Neural progenitor cell (in vitro differentiated cells): ENCODE measurements around the gene MBLAC2. TPM values are rescaled to one million over a fixed set of nuclear protein-coding genes. Genes with fewer than 3 reads are reported as not detected.

Experiments
- DNase-seq: peaks from one replicate; pipeline ENCODE4 v3.0.0-alpha.2; 2016; ENCODE audit warnings: low spot score
- H2AFZ ChIP-seq: fragments of 200-600 bp; sonication (generic); replicated peaks from 2 replicates; pipeline ENCODE4 v1.6.1; 2016; ENCODE audit warnings: antibody characterized with exemption
- H3F3A ChIP-seq: fragments of 200-600 bp; sonication (generic); 2 replicates; pipeline ENCODE4 v1.6.1; 2016; ENCODE audit warnings: antibody characterized with exemption, low read depth
- H3K27ac ChIP-seq: fragments of 200-600 bp; sonication (generic); 2 replicates; pipeline ENCODE4 v1.5.1; 2016; ENCODE audit warnings: mild to moderate bottlenecking
- H3K27me3 ChIP-seq: fragments of 200-600 bp; sonication (generic); 2 replicates; pipeline ENCODE4 v1.6.1; 2016; ENCODE audit warnings: mild to moderate bottlenecking, moderate library complexity
- H3K36me3 ChIP-seq: fragments of 200-600 bp; sonication (generic); 2 replicates; pipeline ENCODE4 v1.5.1; 2016
- H3K4me1 ChIP-seq: fragments of 200-600 bp; sonication (generic); 2 replicates; pipeline ENCODE4 v1.6.1; 2016; ENCODE audit warnings: mixed run types
- H3K4me2 ChIP-seq: fragments of 200-600 bp; sonication (generic); 2 replicates; pipeline ENCODE4 v1.6.1; 2016
- H3K4me3 ChIP-seq: fragments of 200-600 bp; sonication (generic); 2 replicates; pipeline ENCODE4 v1.5.1; 2016
- H3K79me2 ChIP-seq: fragments of 200-600 bp; sonication (generic); 2 replicates; pipeline ENCODE4 v1.6.1; 2016; ENCODE audit warnings: low read depth
- H3K9ac ChIP-seq: fragments of 200-600 bp; sonication (generic); 2 replicates; pipeline ENCODE4 v1.6.1; 2016
- H3K9me3 ChIP-seq: fragments of 200-600 bp; sonication (generic); 2 replicates; pipeline ENCODE4 v1.5.1; 2016; ENCODE audit warnings: low read depth
- H4K20me1 ChIP-seq: fragments of 200-600 bp; sonication (generic); 2 replicates; pipeline ENCODE4 v1.6.1; 2016; ENCODE audit warnings: low read depth
- H3K27ac Mint-ChIP-seq: 3 replicates; pipeline ENCODE4 v1.8.0; 2021; ENCODE audit warnings: mixed read lengths
- H3K27me3 Mint-ChIP-seq: 2 replicates; pipeline ENCODE4 v1.8.0; 2022; ENCODE audit warnings: low read depth, mild to moderate bottlenecking, inconsistent platforms, moderate library complexity, mixed read lengths; ENCODE audit not compliant: insufficient read depth
- H3K36me3 Mint-ChIP-seq: 3 replicates; pipeline ENCODE4 v1.8.0; 2021; ENCODE audit warnings: mixed read lengths
- H3K4me1 Mint-ChIP-seq: 3 replicates; pipeline ENCODE4 v1.8.0; 2021; ENCODE audit warnings: mixed read lengths
- H3K4me3 Mint-ChIP-seq: 3 replicates; pipeline ENCODE4 v1.8.0; 2021; ENCODE audit warnings: mild to moderate bottlenecking, moderate library complexity, mixed read lengths
- H3K9me3 Mint-ChIP-seq: 3 replicates; pipeline ENCODE4 v1.8.0; 2020; ENCODE audit warnings: mixed read lengths
- EZH2 ChIP-seq: fragments of 200-600 bp; sonication (generic); IDR thresholded peaks from 2 replicates; pipeline ENCODE4 v1.6.1; 2017; ENCODE audit warnings: antibody characterized with exemption, mild to moderate bottlenecking, moderate library complexity
- EZH2phosphoT487 ChIP-seq: fragments of 200-600 bp; sonication (generic); IDR thresholded peaks from 2 replicates; pipeline ENCODE4 v1.6.1; 2017; ENCODE audit warnings: antibody characterized with exemption
- total RNA-seq: library from RNA; depleted of rRNA; stranded (reverse); fragments of >200 nt; gene quantifications from 2 replicates; pipeline ENCODE4 v1.2.3, GENCODE V29; 2015; ENCODE audit warnings: low replicate concordance
- TF ChIP-seq, protein P1 (sequence below): fragments of 200-600 bp; sonication (generic); IDR thresholded peaks from 2 replicates; pipeline ENCODE4 v1.5.1; 2017; ENCODE audit warnings: antibody characterized with exemption, mild to moderate bottlenecking

The MBLAC2 gene
- total RNA-seq, 1 donor from 2014 or later: 5.7 TPM

DNA sequence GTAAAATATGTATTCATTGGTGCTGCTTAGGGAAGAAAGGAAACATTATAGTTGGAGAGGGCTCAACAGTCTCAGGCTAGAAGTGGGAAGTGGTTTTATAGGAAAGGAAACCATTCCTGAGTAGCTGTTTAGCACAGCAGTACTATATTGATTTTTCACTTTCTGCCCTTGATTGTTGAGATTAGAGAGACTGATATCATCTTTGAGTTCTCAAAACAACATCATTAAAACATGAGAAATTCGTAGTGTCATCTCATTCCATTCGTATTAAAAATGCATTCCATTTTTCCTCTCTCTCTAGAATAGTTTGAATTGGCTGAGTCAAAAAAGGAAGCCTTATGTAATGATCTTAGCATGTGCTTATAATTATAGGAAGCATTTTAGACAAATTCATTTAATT is 14.2 kb upstream of the MBLAC2 start:
- H3K4me1 ChIP-seq: no peaks in the 10 kb centered on the region
- TF ChIP-seq, protein P1, sequence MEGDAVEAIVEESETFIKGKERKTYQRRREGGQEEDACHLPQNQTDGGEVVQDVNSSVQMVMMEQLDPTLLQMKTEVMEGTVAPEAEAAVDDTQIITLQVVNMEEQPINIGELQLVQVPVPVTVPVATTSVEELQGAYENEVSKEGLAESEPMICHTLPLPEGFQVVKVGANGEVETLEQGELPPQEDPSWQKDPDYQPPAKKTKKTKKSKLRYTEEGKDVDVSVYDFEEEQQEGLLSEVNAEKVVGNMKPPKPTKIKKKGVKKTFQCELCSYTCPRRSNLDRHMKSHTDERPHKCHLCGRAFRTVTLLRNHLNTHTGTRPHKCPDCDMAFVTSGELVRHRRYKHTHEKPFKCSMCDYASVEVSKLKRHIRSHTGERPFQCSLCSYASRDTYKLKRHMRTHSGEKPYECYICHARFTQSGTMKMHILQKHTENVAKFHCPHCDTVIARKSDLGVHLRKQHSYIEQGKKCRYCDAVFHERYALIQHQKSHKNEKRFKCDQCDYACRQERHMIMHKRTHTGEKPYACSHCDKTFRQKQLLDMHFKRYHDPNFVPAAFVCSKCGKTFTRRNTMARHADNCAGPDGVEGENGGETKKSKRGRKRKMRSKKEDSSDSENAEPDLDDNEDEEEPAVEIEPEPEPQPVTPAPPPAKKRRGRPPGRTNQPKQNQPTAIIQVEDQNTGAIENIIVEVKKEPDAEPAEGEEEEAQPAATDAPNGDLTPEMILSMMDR: no peak
- no peaks in the 10 kb centered on the region for H3F3A ChIP-seq
- no peaks in the 10 kb centered on the region for H3K79me2 ChIP-seq
- no peaks in the 10 kb centered on the region for H4K20me1 ChIP-seq
- H3K36me3 ChIP-seq: no peaks in the 10 kb centered on the region
- Mint-ChIP-seq H3K9me3 (no peaks in the 10 kb centered on the region), H3K27me3 (peaks cover 2% of the 10 kb centered on the region), H3K4me3 (no peak overlapping the region), H3K27ac (no peak overlapping the region), H3K36me3 (peaks cover 5% of the 10 kb centered on the region), H3K4me1 (peaks cover 4% of the 10 kb centered on the region)
- H3K9ac ChIP-seq: no peak overlapping the region
- H2AFZ ChIP-seq: no peak overlapping the region
- no peak overlapping the region for H3K4me2 ChIP-seq
- no peaks in the 10 kb centered on the region for H3K27me3 ChIP-seq
- no peaks in the 10 kb centered on the region for H3K9me3 ChIP-seq
- no peak for DNase-seq
- no peak overlapping the region for H3K4me3 ChIP-seq
- H3K27ac ChIP-seq: no peak overlapping the region

GRCh38 chr5:90484540-90484939 is 10.0 kb upstream of the MBLAC2 start:
- H3K4me3 Mint-ChIP-seq: no peak overlapping the region
- Histone ChIP-seq H4K20me1 (no peaks in the 10 kb centered on the region), H3K27me3 (no peaks in the 10 kb centered on the region), H3K79me2 (no peaks in the 10 kb centered on the region), H2AFZ (no peak overlapping the region), H3K4me3 (no peak overlapping the region), H3K4me1 (no peaks in the 10 kb centered on the region), H3K9me3 (no peaks in the 10 kb centered on the region), H3F3A (no peaks in the 10 kb centered on the region), H3K36me3 (no peaks in the 10 kb centered on the region), H3K9ac (no peak overlapping the region), H3K4me2 (no peak overlapping the region), H3K27ac (no peak overlapping the region)
- TF ChIP-seq EZH2phosphoT487 (no peak), EZH2 (no peak)
- TF ChIP-seq, protein P1: no peak
- H3K9me3 Mint-ChIP-seq: no peaks in the 10 kb centered on the region
- peaks cover 4% of the 10 kb centered on the region for H3K27me3 Mint-ChIP-seq
- H3K4me1 Mint-ChIP-seq: peaks cover 4% of the 10 kb centered on the region
- no peak for DNase-seq
- H3K36me3 Mint-ChIP-seq: peaks cover 9% of the 10 kb centered on the region
- no peak overlapping the region for H3K27ac Mint-ChIP-seq

DNA sequence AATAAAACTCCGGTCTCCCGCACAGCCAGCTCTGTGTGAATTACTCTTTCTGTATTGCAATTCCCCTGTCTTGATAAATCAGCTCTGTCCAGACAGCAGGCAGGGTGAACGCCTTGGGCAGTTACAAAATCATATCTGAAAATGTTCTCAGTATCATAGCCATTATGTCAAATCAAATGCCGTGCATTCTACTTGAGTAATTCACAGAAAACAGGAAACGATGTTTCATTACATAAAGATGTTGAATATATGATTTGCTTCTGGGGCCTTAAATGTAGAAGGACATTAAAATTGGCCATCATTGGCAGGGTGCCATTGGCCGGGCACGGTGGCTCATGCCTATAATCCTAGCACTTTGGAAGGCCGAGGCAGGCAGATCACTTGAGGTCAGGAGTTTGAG is 8.6 kb upstream of the MBLAC2 start:
- peaks cover 4% of the 10 kb centered on the region for H3K4me1 Mint-ChIP-seq
- no peaks in the 10 kb centered on the region for H3F3A ChIP-seq
- no peak overlapping the region for H3K27ac Mint-ChIP-seq
- H3K36me3 ChIP-seq: no peaks in the 10 kb centered on the region
- H3K36me3 Mint-ChIP-seq: peaks cover 9% of the 10 kb centered on the region
- H3K9ac ChIP-seq: no peak overlapping the region
- no peak for DNase-seq
- H2AFZ ChIP-seq: no peak overlapping the region
- no peaks in the 10 kb centered on the region for H3K79me2 ChIP-seq
- H3K4me2 ChIP-seq: no peak overlapping the region
- H3K4me1 ChIP-seq: no peaks in the 10 kb centered on the region
- H3K27me3 ChIP-seq: no peaks in the 10 kb centered on the region
- no peaks in the 10 kb centered on the region for H4K20me1 ChIP-seq
- H3K4me3 ChIP-seq: no peak overlapping the region
- H3K9me3 ChIP-seq: no peaks in the 10 kb centered on the region
- H3K27ac ChIP-seq: no peak overlapping the region
- no peak overlapping the region for H3K4me3 Mint-ChIP-seq
- TF ChIP-seq, protein P1: no peak
- TF ChIP-seq EZH2phosphoT487 (no peak), EZH2 (no peak)
- no peaks in the 10 kb centered on the region for H3K9me3 Mint-ChIP-seq
- H3K27me3 Mint-ChIP-seq: peaks cover 3% of the 10 kb centered on the region

- Histone ChIP-seq H3K4me3 (no peak overlapping the region), H2AFZ (no peak overlapping the region), H3F3A (peaks cover 25% of the 10 kb centered on the region), H3K79me2 (no peaks in the 10 kb centered on the region), H3K27ac (no peak overlapping the region), H3K9me3 (no peaks in the 10 kb centered on the region), H3K27me3 (peaks cover 7% of the 10 kb centered on the region), H3K9ac (no peak overlapping the region), H4K20me1 (no peaks in the 10 kb centered on the region), H3K4me1 (peaks cover 15% of the 10 kb centered on the region), H3K4me2 (no peak overlapping the region), H3K36me3 (no peaks in the 10 kb centered on the region)
- peaks cover 5% of the 10 kb centered on the region for H3K27me3 Mint-ChIP-seq
- H3K4me1 Mint-ChIP-seq: peaks cover 21% of the 10 kb centered on the region
- no peak overlapping the region for H3K27ac Mint-ChIP-seq
- TF ChIP-seq EZH2: no peak
- no peak for TF ChIP-seq EZH2phosphoT487
- TF ChIP-seq, protein P1: no peak
- H3K4me3 Mint-ChIP-seq: no peak overlapping the region
- no peak for DNase-seq
- no peaks in the 10 kb centered on the region for H3K9me3 Mint-ChIP-seq
- peaks cover 4% of the 10 kb centered on the region for H3K36me3 Mint-ChIP-seq
These were observed 6.1 kb upstream of the MBLAC2 start for GRCh38 chr5:90480699-90481098.
